PC-9 (cell line): ENCODE results near the gene CPNE9. TPM values are rescaled to one million over a fixed set of nuclear protein-coding genes. Genes with fewer than 3 reads are reported as not detected.

Source experiments
- BruUV-seq: library from RNA; stranded (reverse); fragments of 400-500 nt; replicated peaks from 2 replicates; lab custom pipeline; 2021; lab: Mats Ljungman, UMichigan
- CTCF ChIA-PET: fragments of 300-600 bp; sonication (Branson Sonifier 250); formaldehyde crosslinking; loops from one replicate; lab custom pipeline; 2022; ENCODE audit warnings: antibody characterized with exemption; lab: Charles Lee
- POLR2A ChIA-PET: fragments of 300-600 bp; sonication (Branson Sonifier 250); formaldehyde crosslinking; loops from one replicate; lab custom pipeline; 2022; ENCODE audit warnings: antibody characterized with exemption; ENCODE audit not compliant: unreplicated experiment; lab: Charles Lee
- DNase-seq, 2 experiments: peaks; one replicate each; pipeline versions ENCODE4 v3.0.0 to v3.0.0-alpha.2; 2015 to 2022; ENCODE audit warnings: mixed read lengths in 1 of 2
- H2AFZ ChIP-seq: fragments of 200-600 bp; sonication (generic); 2 replicates; pipeline ENCODE4 v1.8.1; 2017; ENCODE audit warnings: antibody characterized with exemption
- H3F3A ChIP-seq: fragments of 200-600 bp; sonication (generic); 2 replicates; pipeline ENCODE4 v1.8.1; 2017; ENCODE audit warnings: antibody characterized with exemption, mild to moderate bottlenecking, low read depth; ENCODE audit not compliant: insufficient read depth
- H3K27ac ChIP-seq: fragments of 200-600 bp; sonication (generic); 2 replicates; pipeline ENCODE4 v1.6.1; 2016; ENCODE audit warnings: mixed run types
- H3K27me3 ChIP-seq: fragments of 200-600 bp; sonication (generic); 2 replicates; pipeline ENCODE4 v1.6.1; 2016; ENCODE audit warnings: low read depth, mixed run types; ENCODE audit not compliant: insufficient read depth
- H3K36me3 ChIP-seq: fragments of 200-600 bp; sonication (generic); 2 replicates; pipeline ENCODE4 v1.6.1; 2016; ENCODE audit warnings: low read depth, mixed run types
- H3K4me1 ChIP-seq: fragments of 200-600 bp; sonication (generic); replicated peaks from 2 replicates; pipeline ENCODE4 v1.6.1; 2016; ENCODE audit warnings: mixed run types; ENCODE audit not compliant: insufficient read depth
- H3K4me2 ChIP-seq: fragments of 200-600 bp; sonication (generic); 2 replicates; pipeline ENCODE4 v1.6.1; 2017; ENCODE audit warnings: mixed run types
- H3K4me3 ChIP-seq: fragments of 200-600 bp; sonication (generic); 2 replicates; pipeline ENCODE4 v1.6.1; 2016; ENCODE audit warnings: mixed run types
- H3K79me2 ChIP-seq: fragments of 200-600 bp; sonication (generic); 2 replicates; pipeline ENCODE4 v1.6.1; 2017; ENCODE audit warnings: low read depth, mixed run types
- H3K9me2 ChIP-seq: fragments of 200-600 bp; sonication (generic); 2 replicates; pipeline ENCODE4 v1.8.1; 2017; ENCODE audit warnings: mild to moderate bottlenecking; ENCODE audit not compliant: insufficient read depth
- H3K9me3 ChIP-seq: fragments of 200-600 bp; sonication (generic); 2 replicates; pipeline ENCODE4 v1.8.1; 2016; ENCODE audit warnings: low read depth; ENCODE audit not compliant: insufficient read depth
- H4K20me1 ChIP-seq: fragments of 200-600 bp; sonication (generic); 2 replicates; pipeline ENCODE4 v1.8.1; 2017; ENCODE audit not compliant: insufficient read depth
- CTCF ChIP-seq: fragments of 200-600 bp; sonication (generic); conservative IDR thresholded peaks from 2 replicates; pipeline ENCODE4 v1.6.1; 2017; ENCODE audit warnings: mixed run types, antibody characterized with exemption, mild to moderate bottlenecking, moderate library complexity
- EZH2 ChIP-seq: fragments of 200-600 bp; sonication (generic); IDR thresholded peaks from 2 replicates; pipeline ENCODE4 v1.8.0; 2017; ENCODE audit warnings: antibody characterized with exemption, low read depth
- intact Hi-C: fragments of 100-400 bp; cut with micrococcal nuclease; formaldehyde crosslinking; loops from one replicate; pipeline ENCODE4 v1.10.0; 2022; ENCODE audit not compliant: unreplicated experiment
- total RNA-seq: library from RNA; stranded (reverse); gene quantifications from 2 replicates; pipeline ENCODE4 v1.2.3, GENCODE V29; 2021

The CPNE9 gene
- total RNA-seq, 1 experiment from 2014 or later: not detected

GRCh38 chr3:9731206-9732079 lies 27.8 kb downstream of the CPNE9 start, which contains the start of gene BRPF1:
TSS of gene BRPF1 (plus strand) at chr3:9731735. CDS start at chr3:9734141, 2,406 bp downstream.
- DNase-seq: peak; percentile 91 to 98
- no peaks in the 10 kb centered on the region for H3K9me2 ChIP-seq
- peaks cover 9% of the 10 kb centered on the region; the same call in 1 of the 2 replicates for H3F3A ChIP-seq
- peak within 1 kb of the TSS; percentile 73 for H3K27ac ChIP-seq
- peak within 1 kb of the TSS; percentile 93 for H3K4me2 ChIP-seq
- H3K79me2 ChIP-seq: peaks cover 29% of the 10 kb centered on the region
- BruUV-seq: no TSS peak
- H3K27me3 ChIP-seq: no peaks in the 10 kb centered on the region
- intact Hi-C loops: loop anchor here (1.0 to 5.0 kb wide), 3 partner anchors 18 to 229 kb away; partner anchors contain the start of genes ARPC4, OGG1 and TADA3
- ChIA-PET POLR2A (interaction anchor here (0.6 kb wide), 4 partner anchors 181 to 936 kb away, joined by 3 to 5 read pairs (median 4); no protein-coding TSS in a partner anchor), CTCF (no interaction called here)
- H2AFZ ChIP-seq: peak within 1 kb of the TSS; percentile 94
- H3K9me3 ChIP-seq: no peaks in the 10 kb centered on the region
- peak within 1 kb of the TSS; percentile 95 for H3K4me3 ChIP-seq
- H3K4me1 ChIP-seq: peaks cover 19% of the 10 kb centered on the region
- TF ChIP-seq CTCF (0 out of 2 replicates have a peak, but pooled peaks have one; percentile 13), EZH2 (no peak)
- H3K36me3 ChIP-seq: peaks cover 9% of the 10 kb centered on the region; the same call in 1 of the 2 replicates
- peaks cover 26% of the 10 kb centered on the region; the same call in 1 of the 2 replicates for H4K20me1 ChIP-seq

- ChIA-PET POLR2A (no interaction called here), CTCF (interaction anchor here (0.6 to 0.7 kb wide), 2 partner anchors 233 to 384 kb away, joined by 3 to 4 read pairs; no protein-coding TSS in a partner anchor)
- no peak for TF ChIP-seq CTCF
- TF ChIP-seq EZH2: no peak
- Histone ChIP-seq H2AFZ (peak overlapping the region; percentile 94), H3K79me2 (peaks cover 29% of the 10 kb centered on the region), H3K27me3 (no peaks in the 10 kb centered on the region), H4K20me1 (peaks cover 26% of the 10 kb centered on the region; the same call in 1 of the 2 replicates), H3K9me3 (no peaks in the 10 kb centered on the region), H3K4me2 (peak overlapping the region; percentile 93), H3F3A (peaks cover 9% of the 10 kb centered on the region; the same call in 1 of the 2 replicates), H3K4me3 (peak overlapping the region; percentile 95), H3K9me2 (no peaks in the 10 kb centered on the region), H3K27ac (no peak overlapping the region), H3K4me1 (peaks cover 19% of the 10 kb centered on the region), H3K36me3 (peaks cover 12% of the 10 kb centered on the region; the same call in 1 of the 2 replicates)
- intact Hi-C loops: loop anchor here (5.0 kb wide), 2 partner anchors 60 to 230 kb away; partner anchors contain the start of genes ARPC4 and TADA3
- no peak for DNase-seq
- no TSS peak for BruUV-seq
Measured at GRCh38 chr3:9732080-9732739, 28.6 kb downstream of the CPNE9 start.

- peaks cover 12% of the 10 kb centered on the region for H3K36me3 ChIP-seq
- H3K9me3 ChIP-seq: no peaks in the 10 kb centered on the region
- CTCF ChIA-PET: interaction anchor here (0.6 to 0.7 kb wide), 2 partner anchors 232 to 383 kb away, joined by 3 to 4 read pairs; no protein-coding TSS in a partner anchor
- peak overlapping the region; percentile 93 for H3K4me2 ChIP-seq
- no peak overlapping the region for H3K27ac ChIP-seq
- no peaks in the 10 kb centered on the region for H3K27me3 ChIP-seq
- TF ChIP-seq EZH2 (no peak), CTCF (no peak)
- no peak for DNase-seq
- H3K79me2 ChIP-seq: peaks cover 29% of the 10 kb centered on the region
- H3K9me2 ChIP-seq: no peaks in the 10 kb centered on the region
- intact Hi-C loops: loop anchor here (5.0 kb wide), 2 partner anchors 60 to 230 kb away; partner anchors contain the start of genes ARPC4 and TADA3
- peak overlapping the region; percentile 95 for H3K4me3 ChIP-seq
- peaks cover 9% of the 10 kb centered on the region; the same call in 1 of the 2 replicates for H3F3A ChIP-seq
- TSS peak; percentile 60 for BruUV-seq
- H3K4me1 ChIP-seq: peaks cover 19% of the 10 kb centered on the region
- H4K20me1 ChIP-seq: peaks cover 26% of the 10 kb centered on the region; the same call in 1 of the 2 replicates
- peak overlapping the region; percentile 94; the same call in 1 of the 2 replicates for H2AFZ ChIP-seq
- POLR2A ChIA-PET: no interaction called here
Measured at GRCh38 chr3:9732740-9733115, 29.1 kb downstream of the CPNE9 start.
